GM12873 (cell line): ENCODE data around the gene C16orf92.

Source experiments
- TF ChIP-seq, protein P1 (sequence below): IDR thresholded peaks from 2 replicates; pipeline ENCODE4 v1.5.1; 2012; ENCODE audit warnings: low read depth, mild to moderate bottlenecking, moderate library complexity, low read length, control low read depth; ENCODE audit not compliant: insufficient read depth; ENCODE audit errors: missing control alignments

Gene C16orf92

DNA sequence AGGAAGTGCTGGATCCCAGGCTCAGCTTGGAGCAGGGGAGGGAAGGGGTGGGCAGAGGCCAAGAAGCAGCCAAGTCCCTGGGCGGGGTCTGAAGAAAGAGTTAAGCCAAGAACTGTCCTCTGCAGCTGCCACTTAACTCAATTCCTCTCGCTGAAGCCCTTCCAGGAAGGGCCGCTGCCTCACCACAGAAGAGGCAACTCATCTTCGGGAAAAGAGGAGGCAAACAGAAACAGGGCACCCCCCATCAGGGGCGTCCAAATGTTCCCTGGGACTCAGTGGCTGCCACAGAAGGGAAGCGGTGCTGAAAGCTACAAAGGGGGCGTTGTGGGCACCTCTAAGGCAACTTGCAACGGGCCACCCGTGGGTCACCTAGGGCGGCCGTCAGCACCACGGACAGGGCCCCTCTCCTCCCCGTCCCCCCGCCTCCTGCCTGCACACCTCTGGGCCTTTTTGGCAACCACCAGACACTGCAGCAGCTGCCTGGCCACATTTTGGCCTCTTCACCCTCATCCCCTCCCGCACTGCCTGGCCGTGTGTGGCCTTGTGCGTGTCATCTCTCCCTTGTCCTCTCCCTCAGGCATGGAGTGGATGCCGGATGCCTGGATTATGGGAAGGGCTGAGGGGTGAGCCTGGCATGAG is 5.6 kb downstream of the C16orf92 start:
- TF ChIP-seq, protein P1, sequence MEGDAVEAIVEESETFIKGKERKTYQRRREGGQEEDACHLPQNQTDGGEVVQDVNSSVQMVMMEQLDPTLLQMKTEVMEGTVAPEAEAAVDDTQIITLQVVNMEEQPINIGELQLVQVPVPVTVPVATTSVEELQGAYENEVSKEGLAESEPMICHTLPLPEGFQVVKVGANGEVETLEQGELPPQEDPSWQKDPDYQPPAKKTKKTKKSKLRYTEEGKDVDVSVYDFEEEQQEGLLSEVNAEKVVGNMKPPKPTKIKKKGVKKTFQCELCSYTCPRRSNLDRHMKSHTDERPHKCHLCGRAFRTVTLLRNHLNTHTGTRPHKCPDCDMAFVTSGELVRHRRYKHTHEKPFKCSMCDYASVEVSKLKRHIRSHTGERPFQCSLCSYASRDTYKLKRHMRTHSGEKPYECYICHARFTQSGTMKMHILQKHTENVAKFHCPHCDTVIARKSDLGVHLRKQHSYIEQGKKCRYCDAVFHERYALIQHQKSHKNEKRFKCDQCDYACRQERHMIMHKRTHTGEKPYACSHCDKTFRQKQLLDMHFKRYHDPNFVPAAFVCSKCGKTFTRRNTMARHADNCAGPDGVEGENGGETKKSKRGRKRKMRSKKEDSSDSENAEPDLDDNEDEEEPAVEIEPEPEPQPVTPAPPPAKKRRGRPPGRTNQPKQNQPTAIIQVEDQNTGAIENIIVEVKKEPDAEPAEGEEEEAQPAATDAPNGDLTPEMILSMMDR: no peak

DNA sequence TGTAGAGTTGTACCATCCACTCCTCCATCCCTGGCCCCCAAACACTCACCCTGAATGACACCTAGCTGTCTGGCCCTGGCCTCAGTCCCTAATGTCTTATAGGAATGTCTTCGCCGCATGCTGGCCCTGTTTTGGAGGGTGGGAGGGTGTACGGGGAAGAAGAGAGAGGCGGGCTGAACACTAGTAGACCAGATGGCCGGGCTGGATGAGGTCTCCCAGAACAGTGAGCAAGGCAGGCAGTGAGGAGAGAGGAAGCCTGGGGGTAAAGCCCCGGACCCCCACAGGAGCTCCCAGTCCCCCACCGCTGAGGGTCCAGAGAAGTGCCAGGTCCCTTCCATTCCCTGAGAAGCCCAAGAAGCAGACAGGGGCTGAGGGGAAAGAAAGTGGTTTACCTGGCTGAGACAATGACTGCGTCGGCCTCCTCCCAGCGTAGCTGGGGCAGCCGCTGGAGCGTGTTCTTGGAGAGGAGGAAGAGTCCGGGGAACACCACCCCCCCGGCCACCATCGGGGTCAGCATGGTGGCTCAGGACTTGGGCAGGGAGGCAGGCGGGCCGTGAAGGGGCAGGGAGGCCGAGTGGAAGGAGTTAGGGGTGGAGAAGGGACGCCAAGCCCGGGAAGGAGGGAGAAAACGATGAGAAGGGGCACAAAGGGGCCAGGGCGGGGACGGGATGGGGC is 7.2 kb downstream of the C16orf92 start:
- TF ChIP-seq, protein P1: no peak

DNA sequence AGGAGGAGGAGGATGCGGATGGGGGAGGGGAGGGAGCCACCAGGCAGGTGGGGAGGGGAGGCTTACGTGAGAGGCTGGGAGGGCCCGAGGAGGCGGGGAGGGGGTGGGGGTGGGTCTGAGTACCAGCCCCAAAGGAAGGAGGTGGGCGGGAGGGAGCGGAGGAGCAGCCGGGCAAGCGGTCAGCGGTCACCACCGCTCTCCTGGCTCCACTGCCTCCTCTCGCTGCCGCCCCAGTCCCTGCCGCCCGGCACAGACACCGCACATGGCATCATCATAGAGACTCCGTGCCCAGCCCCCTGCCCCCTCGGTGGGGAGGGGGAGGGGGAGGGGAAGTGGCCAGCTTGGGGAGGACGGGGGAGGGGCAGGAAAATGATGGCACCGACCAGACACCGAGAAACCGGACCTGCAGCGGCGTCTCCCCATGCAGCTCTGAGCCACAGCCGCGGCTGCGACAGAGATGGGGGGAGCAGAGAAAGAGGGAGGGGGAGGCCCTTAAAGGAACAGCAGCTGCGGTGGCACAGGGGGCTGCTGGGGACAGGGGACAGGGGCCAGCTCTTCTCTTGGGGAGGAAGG is 7.9 kb downstream of the C16orf92 start, which contains the start of gene TLCD3B:
Gene TLCD3B, minus strand, starts transcription at position 431 of the 573 bp plus-strand sequence. CDS start 744 bp downstream, outside the sequence.
- TF ChIP-seq, protein P1: no peak

DNA sequence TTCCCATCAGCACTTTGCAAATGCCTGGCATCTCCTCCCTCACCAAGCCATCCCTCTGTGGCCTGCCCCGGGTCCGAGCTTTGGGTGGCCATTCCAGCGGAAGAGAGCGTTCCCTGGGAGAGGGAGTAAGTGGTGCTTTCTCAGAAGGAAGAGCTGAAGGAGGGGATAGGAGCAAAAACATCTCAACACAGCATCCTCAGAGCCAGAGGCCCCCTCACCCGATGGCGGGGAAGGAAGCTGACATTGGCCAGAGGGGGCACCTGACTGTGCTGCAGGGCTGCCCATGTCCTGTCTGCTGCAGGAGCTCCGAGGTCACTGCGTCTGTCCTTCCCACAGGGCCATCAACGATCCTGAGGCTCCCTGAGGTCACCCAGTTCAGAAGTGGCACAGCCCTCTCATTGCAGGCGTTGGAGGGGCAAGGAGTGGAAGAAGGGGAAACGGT is 8.5 kb downstream of the C16orf92 start:
- TF ChIP-seq, protein P1: no peak

DNA sequence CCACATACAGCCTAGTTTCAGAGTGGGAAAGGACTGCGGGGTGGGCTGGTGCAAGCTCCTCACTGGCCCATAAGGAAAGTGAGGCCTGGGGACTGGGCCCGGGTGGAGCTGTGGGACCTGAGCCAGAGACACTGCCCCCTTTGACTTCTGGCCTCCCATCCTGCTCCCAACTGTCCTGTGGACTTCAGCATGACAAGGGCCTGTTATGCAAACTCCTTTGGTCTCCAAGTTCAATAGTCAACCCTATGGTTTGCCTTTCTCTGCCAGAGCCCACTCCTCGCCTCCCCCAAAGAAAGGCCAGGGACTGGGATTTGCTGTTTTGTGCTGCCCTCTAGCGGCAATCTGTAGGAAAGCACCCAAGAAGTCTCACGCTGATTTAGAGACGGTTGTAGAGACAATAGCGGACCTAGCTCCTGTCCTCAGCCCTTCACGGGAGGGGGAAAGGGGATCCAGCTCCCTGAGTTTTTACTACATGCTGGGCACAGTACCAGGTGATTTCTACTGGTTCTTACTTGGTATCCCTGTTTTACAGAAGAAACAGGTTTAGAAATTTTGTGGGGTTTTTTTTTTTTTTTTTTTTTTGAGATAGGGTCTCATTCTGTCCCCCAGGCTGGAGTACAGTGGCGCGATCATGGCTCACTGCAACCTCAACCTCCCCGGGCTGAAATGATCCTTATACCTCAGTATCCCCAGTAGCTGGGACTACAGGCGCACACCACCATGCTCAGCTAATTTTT is 9.3 kb downstream of the C16orf92 start:
- TF ChIP-seq, protein P1: peak; percentile 85

DNA sequence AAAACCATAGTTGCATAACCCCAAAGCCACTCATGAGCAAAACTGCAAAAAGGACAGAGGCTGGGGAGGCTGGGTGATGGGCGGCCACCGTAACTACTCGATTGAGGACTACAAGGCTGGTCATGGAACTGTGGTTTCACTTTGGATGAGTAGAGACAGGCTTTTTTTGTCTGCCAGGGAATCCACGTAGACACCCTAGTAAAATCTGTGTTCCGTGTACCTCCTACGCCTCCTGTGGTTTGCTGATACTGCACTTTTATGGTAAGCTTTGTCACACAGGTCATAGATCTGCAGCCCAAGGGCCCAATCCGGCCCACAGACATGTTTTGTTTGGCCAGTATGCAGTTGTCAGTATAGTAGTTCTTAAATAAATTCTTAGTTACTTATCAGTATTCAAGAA is 10.3 kb downstream of the C16orf92 start:
- TF ChIP-seq, protein P1: no peak

DNA sequence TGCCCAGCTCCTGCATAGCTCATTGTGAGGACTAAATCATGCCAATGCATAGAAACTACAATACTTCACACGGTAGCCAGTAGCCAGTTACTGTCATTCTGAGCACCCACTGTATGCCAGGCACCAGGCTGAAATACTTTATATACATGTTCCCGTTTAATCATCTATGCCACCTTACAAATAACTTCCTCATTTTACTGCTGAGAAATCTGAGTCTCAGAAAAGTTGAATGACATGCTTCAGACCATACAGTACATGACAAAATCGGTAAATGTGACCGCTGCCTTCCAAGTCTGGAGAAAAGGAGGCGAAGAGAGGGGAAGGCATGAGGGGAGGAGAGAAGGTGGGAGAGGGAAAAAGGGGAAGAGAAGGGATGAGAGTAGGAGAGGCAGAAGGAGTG is 17.2 kb downstream of the C16orf92 start:
- TF ChIP-seq, protein P1: no peak
